ENCODE results near the gene PLA2G4E. TPM values are rescaled to one million over a fixed set of nuclear protein-coding genes. Genes with fewer than 3 reads are reported as not detected.

PLA2G4E gene
- polyA plus RNA-seq, 1 donor, result 1.8 TPM

DNA sequence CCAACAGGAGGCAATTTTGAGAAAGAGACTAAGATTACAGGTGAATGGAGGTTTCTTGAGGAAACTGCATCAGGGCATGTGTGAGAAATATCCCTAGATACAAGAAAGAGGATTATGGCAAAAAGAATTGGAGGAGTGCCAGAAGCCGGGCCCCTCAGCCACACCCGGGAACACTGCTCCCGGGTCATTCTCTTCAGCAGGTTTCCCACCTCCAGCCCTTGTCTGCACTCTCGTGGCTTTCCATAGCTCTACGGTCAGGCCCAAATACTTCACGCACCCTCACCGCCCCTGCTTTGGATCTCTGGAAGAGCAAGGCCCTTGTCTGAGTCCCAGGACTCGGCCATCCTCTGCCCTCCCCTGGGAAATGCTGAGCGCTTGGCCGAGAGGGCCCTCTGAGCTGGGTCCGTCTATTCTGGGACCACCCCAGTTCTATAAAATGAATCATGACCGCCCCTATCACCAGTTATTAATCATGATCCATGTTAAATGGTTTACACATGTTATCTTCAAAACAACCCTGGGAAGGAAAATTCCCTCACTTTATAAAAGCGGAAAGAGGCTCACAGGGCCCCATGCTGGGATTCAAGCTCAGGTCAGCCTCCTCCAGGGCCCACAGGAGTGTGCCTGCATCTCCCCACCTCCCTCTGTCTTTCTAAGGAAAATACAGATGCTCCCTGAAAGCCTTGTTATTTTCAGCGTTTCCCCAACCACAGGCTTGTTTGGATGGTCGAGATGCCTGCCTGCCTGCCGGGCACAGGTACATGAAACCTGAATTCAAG, 88.1 kb downstream of the PLA2G4E start:
- DNase-seq, result no peak

DNA sequence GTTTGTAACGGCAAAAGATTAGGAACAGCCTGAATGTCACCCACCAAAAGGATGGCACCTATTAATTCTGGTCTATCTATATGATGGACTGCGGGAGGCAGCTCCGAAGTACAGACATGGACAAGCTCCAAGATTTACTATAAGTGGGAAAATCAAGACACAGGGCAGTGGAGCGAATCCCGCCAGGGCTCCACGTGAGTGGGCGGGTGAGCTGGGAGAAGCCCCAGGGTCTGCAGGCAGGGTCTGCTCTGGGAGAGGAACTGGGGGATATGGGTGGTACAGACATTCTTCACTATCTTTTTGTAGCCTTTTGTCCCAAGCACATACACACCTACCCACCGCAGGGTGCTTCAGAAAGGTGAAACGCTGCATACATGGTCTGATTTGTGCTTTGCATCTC, 88.7 kb downstream of the PLA2G4E start:
- no peak for DNase-seq

Other genes starting within 250 kb of the PLA2G4E start
- gene MAPKBP1, start 246.6 kb downstream of the PLA2G4E start, polyA plus RNA-seq (ENCODE audit: insufficient read length), result 13.1 TPM
- gene JMJD7, start 192.9 kb downstream of the PLA2G4E start, polyA plus RNA-seq (ENCODE audit: insufficient read length), result 10.9 TPM
- gene PLA2G4B, start 182.2 kb downstream of the PLA2G4E start, polyA plus RNA-seq (ENCODE audit: insufficient read length), result 7.0 TPM
- gene SPTBN5, start 127.0 kb downstream of the PLA2G4E start, polyA plus RNA-seq (ENCODE audit: insufficient read length), result 5.2 TPM
- 43.0 TPM for gene EHD4, start 48.5 kb downstream of the PLA2G4E start, polyA plus RNA-seq (ENCODE audit: insufficient read length)
- gene PLA2G4D, start 73.5 kb upstream of the PLA2G4E start, polyA plus RNA-seq (ENCODE audit: insufficient read length), result 0.08 TPM
- gene PLA2G4F, start 135.6 kb upstream of the PLA2G4E start, polyA plus RNA-seq (ENCODE audit: insufficient read length), result 0.35 TPM
- gene VPS39, start 187.3 kb upstream of the PLA2G4E start, polyA plus RNA-seq (ENCODE audit: insufficient read length), result 46.0 TPM